Muscle of leg (tissue), 11 donors: ENCODE measurements around the gene SNX21. TPM values are rescaled to one million over a fixed set of nuclear protein-coding genes. Genes with fewer than 3 reads are reported as not detected.

Experiments used
- DNase-seq: peaks from one replicate; pipeline ENCODE4 v3.0.0; 2013
- H3K27ac ChIP-seq: one replicate; pipeline ENCODE4 v1.5.1; 2013; ENCODE audit warnings: mild to moderate bottlenecking, low read length, control low read depth
- H3K27me3 ChIP-seq: one replicate; pipeline ENCODE4 v1.6.1; 2013; ENCODE audit warnings: low read length; ENCODE audit not compliant: control insufficient read depth, insufficient read depth
- H3K36me3 ChIP-seq: one replicate; pipeline ENCODE4 v1.6.1; 2013; ENCODE audit warnings: low read length; ENCODE audit not compliant: control insufficient read depth, insufficient read depth
- H3K4me1 ChIP-seq: one replicate; pipeline ENCODE4 v1.6.1; 2013; ENCODE audit warnings: low read length; ENCODE audit not compliant: control insufficient read depth, insufficient read depth
- H3K4me3 ChIP-seq: one replicate; pipeline ENCODE4 v1.5.1; 2013; ENCODE audit warnings: low read length, control low read depth
- H3K9me3 ChIP-seq: replicated peaks from 2 replicates; pipeline ENCODE4 v1.6.1; 2013; ENCODE audit warnings: low read depth, low read length; ENCODE audit not compliant: control insufficient read depth
- WGBS: methylation state at CpG from one replicate; pipeline ENCODE4 v1.1.5; 2013; ENCODE audit warnings: missing lambda C conversion rate; ENCODE audit not compliant: insufficient coverage; 5-methylcytosine and 5-hydroxymethylcytosine counted together
- polyA plus RNA-seq, 8 donors: library from polyadenylated mRNA; unstranded; fragments of 120-200 nt; gene quantifications; one replicate each; pipeline versions ENCODE4 v1.2.1 to v1.2.3, GENCODE V29; 2013; ENCODE audit warnings: inconsistent platforms in 1 of 8, low replicate concordance in 1 of 8; ENCODE audit not compliant: insufficient read length in 8 of 8, insufficient read depth in 1 of 8
- total RNA-seq: library from RNA; stranded (reverse); fragments of 120-200 nt; gene quantifications from one replicate; pipeline ENCODE4 v1.2.4, GENCODE V29; 2013

SNX21 gene
- total and polyA plus RNA-seq, 9 donors: 20.0 to 29.5 (median 22.2) TPM

GRCh38 chr20:45848421-45848820 lies 14.8 kb downstream of the SNX21 start:
- H3K4me1 ChIP-seq: no peaks in the 10 kb centered on the region
- H3K9me3 ChIP-seq: no peaks in the 10 kb centered on the region
- WGBS: 96% methylated on average over 8 of the region's 8 CpGs
- H3K27ac ChIP-seq: no peak overlapping the region
- no peaks in the 10 kb centered on the region for H3K27me3 ChIP-seq
- no peak for DNase-seq
- no peak overlapping the region for H3K4me3 ChIP-seq
- peaks cover 61% of the 10 kb centered on the region for H3K36me3 ChIP-seq

- DNase-seq: no peak
Measured at GRCh38 chr20:45848969-45849582, 15.5 kb downstream of the SNX21 start.

GRCh38 chr20:45850238-45850637 lies 16.6 kb downstream of the SNX21 start:
- H3K9me3 ChIP-seq: no peaks in the 10 kb centered on the region
- no peak overlapping the region for H3K27ac ChIP-seq
- H3K4me3 ChIP-seq: no peak overlapping the region
- H3K36me3 ChIP-seq: peaks cover 59% of the 10 kb centered on the region
- WGBS: 79% methylated on average over 2 of the region's 2 CpGs
- H3K4me1 ChIP-seq: peaks cover 2% of the 10 kb centered on the region
- H3K27me3 ChIP-seq: no peaks in the 10 kb centered on the region
- DNase-seq: no peak

More at GRCh38 chr20:45848969-45849582, 15.5 kb downstream of the SNX21 start:
- no peak overlapping the region for H3K27ac ChIP-seq
- 100% methylated on average over 1 of the region's 8 CpGs for WGBS
- no peak overlapping the region for H3K4me3 ChIP-seq
- H3K27me3 ChIP-seq: no peaks in the 10 kb centered on the region
- no peaks in the 10 kb centered on the region for H3K9me3 ChIP-seq
- H3K36me3 ChIP-seq: peaks cover 59% of the 10 kb centered on the region
- H3K4me1 ChIP-seq: no peaks in the 10 kb centered on the region

GRCh38 chr20:45850926-45851325 lies 17.3 kb downstream of the SNX21 start:
- Histone ChIP-seq H3K9me3 (no peaks in the 10 kb centered on the region), H3K4me1 (peaks cover 6% of the 10 kb centered on the region), H3K27me3 (no peaks in the 10 kb centered on the region), H3K36me3 (peaks cover 56% of the 10 kb centered on the region), H3K4me3 (no peak overlapping the region), H3K27ac (no peak overlapping the region)
- WGBS: no CpG with 5 or more reads among the region's 1 CpG
- DNase-seq: no peak

DNA sequence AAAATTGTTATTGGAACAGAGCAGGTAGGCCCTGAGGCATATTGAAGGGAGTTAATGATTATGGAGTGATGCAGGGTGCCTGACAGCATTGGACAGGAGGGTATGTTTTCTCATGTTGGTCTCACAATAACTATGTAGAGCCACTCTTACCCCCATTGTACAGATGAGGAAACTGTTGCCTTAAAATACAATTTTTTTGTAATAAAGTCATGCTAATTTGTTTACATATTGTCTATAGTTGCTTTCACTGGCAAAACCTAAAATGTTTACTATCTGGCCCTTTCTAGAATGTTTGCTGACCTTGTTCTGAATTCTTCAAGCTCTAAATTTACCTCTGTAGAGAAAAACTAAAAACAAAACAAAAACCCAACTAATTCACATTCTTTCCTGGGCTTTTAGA lies 17.9 kb downstream of the SNX21 start:
- no peaks in the 10 kb centered on the region for H3K27me3 ChIP-seq
- peaks cover 50% of the 10 kb centered on the region for H3K36me3 ChIP-seq
- H3K9me3 ChIP-seq: no peaks in the 10 kb centered on the region
- DNase-seq: no peak
- peaks cover 12% of the 10 kb centered on the region for H3K4me1 ChIP-seq
- no peak overlapping the region for H3K27ac ChIP-seq
- H3K4me3 ChIP-seq: no peak overlapping the region

GRCh38 chr20:45852326-45852725 lies 18.7 kb downstream of the SNX21 start:
- DNase-seq: no peak
- peaks cover 43% of the 10 kb centered on the region for H3K36me3 ChIP-seq

DNA sequence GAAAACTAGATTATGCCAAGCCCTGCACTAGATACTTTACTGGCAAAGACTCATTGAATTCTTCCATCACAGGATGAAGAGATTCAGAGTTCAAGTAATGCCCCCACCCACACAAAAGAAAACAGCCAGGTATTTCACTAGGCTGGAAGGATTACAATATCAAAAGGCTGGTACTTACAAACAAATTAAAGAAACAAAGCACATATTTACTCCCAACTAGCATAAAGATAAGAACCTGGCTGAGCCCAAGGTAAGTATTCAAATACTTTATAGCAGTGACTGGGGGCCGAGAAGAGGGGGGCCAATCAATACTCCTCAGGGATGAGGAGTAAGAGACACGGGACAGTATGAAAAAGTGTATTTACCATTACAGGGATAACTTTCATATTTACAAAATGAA lies 19.9 kb downstream of the SNX21 start:
- DNase-seq: no peak
- Histone ChIP-seq H3K4me1 (peaks cover 23% of the 10 kb centered on the region), H3K9me3 (no peaks in the 10 kb centered on the region), H3K27me3 (no peaks in the 10 kb centered on the region), H3K27ac (no peak overlapping the region), H3K36me3 (peaks cover 36% of the 10 kb centered on the region), H3K4me3 (no peak overlapping the region)
- no CpG with 5 or more reads among the region's 2 CpGs for WGBS

More at GRCh38 chr20:45852326-45852725, 18.7 kb downstream of the SNX21 start:
- H3K27ac ChIP-seq: no peak overlapping the region
- H3K4me3 ChIP-seq: no peak overlapping the region
- WGBS: no CpG with 5 or more reads among the region's 6 CpGs
- H3K27me3 ChIP-seq: no peaks in the 10 kb centered on the region
- H3K4me1 ChIP-seq: peaks cover 15% of the 10 kb centered on the region
- H3K9me3 ChIP-seq: no peaks in the 10 kb centered on the region

- under 1% methylated on average over 24 of the region's 36 CpGs for WGBS
- Histone ChIP-seq H3K27me3 (no peaks in the 10 kb centered on the region), H3K36me3 (peaks cover 17% of the 10 kb centered on the region)
Measured at GRCh38 chr20:45857114-45857881, 23.7 kb downstream of the SNX21 start, which contains the start of the genes ACOT8 and ZSWIM3. Gene ACOT8, minus strand, starts transcription at chr20:45857392. Its CDS starts 77 bp downstream, at chr20:45857315. Gene ZSWIM3, plus strand, starts transcription at chr20:45857614. Its CDS starts 212 bp downstream, at chr20:45857826.

GRCh38 chr20:45857882-45858216 lies 24.2 kb downstream of the SNX21 start:
- Histone ChIP-seq H3K4me3 (peak overlapping the region; percentile 87), H3K36me3 (peaks cover 15% of the 10 kb centered on the region), H3K27ac (peak overlapping the region; percentile 84), H3K9me3 (no peaks in the 10 kb centered on the region), H3K27me3 (no peaks in the 10 kb centered on the region), H3K4me1 (peaks cover 23% of the 10 kb centered on the region)
- DNase-seq: no peak
- 17% methylated on average over 1 of the region's 13 CpGs for WGBS

More at GRCh38 chr20:45857114-45857881, 23.7 kb downstream of the SNX21 start, which contains the start of the genes ACOT8 and ZSWIM3:
- peak within 1 kb of the TSS; percentile 84 for H3K27ac ChIP-seq
- DNase-seq: peak; percentile 100
- H3K4me3 ChIP-seq: peak within 1 kb of the TSS; percentile 87
- H3K4me1 ChIP-seq: peaks cover 23% of the 10 kb centered on the region
- no peaks in the 10 kb centered on the region for H3K9me3 ChIP-seq

GRCh38 chr20:45859916-45860315 lies 26.3 kb downstream of the SNX21 start:
- no peak overlapping the region for H3K27ac ChIP-seq
- H3K36me3 ChIP-seq: peaks cover 4% of the 10 kb centered on the region
- peaks cover 23% of the 10 kb centered on the region for H3K4me1 ChIP-seq
- H3K4me3 ChIP-seq: no peak overlapping the region
- no peaks in the 10 kb centered on the region for H3K27me3 ChIP-seq
- no peaks in the 10 kb centered on the region for H3K9me3 ChIP-seq
- 85% methylated on average over 5 of the region's 5 CpGs for WGBS
- no peak for DNase-seq
